Hepatocyte (in vitro differentiated cells): Measurements from ENCODE around the gene SDC4. TPM values are rescaled to one million over a fixed set of nuclear protein-coding genes. Genes with fewer than 3 reads are reported as not detected.

ENCODE experiments used
- DNase-seq: peaks from one replicate; pipeline ENCODE4 v3.0.0-alpha.2; 2016; ENCODE audit warnings: low spot score
- H2AFZ ChIP-seq: fragments of 200-600 bp; sonication (generic); 2 replicates; pipeline ENCODE4 v1.6.0; 2016; ENCODE audit warnings: antibody characterized with exemption, mild to moderate bottlenecking
- H3K27ac ChIP-seq: fragments of 200-600 bp; sonication (generic); 2 replicates; pipeline ENCODE4 v1.5.1; 2016; ENCODE audit warnings: mild to moderate bottlenecking
- H3K27me3 ChIP-seq: fragments of 200-600 bp; sonication (generic); 2 replicates; pipeline ENCODE4 v1.6.1; 2016
- H3K36me3 ChIP-seq: fragments of 200-600 bp; sonication (generic); replicated peaks from 2 replicates; pipeline ENCODE4 v1.5.1; 2016; ENCODE audit warnings: low read depth; ENCODE audit not compliant: insufficient read depth
- H3K4me1 ChIP-seq: fragments of 200-600 bp; sonication (generic); 2 replicates; pipeline ENCODE4 v1.5.1; 2016; ENCODE audit warnings: mild to moderate bottlenecking, moderate library complexity; ENCODE audit not compliant: insufficient read depth
- H3K4me2 ChIP-seq: fragments of 200-600 bp; sonication (generic); 2 replicates; pipeline ENCODE4 v1.6.0; 2016
- H3K4me3 ChIP-seq: fragments of 200-600 bp; sonication (generic); 2 replicates; pipeline ENCODE4 v1.5.1; 2016; ENCODE audit warnings: mild to moderate bottlenecking
- H3K79me2 ChIP-seq: fragments of 200-600 bp; sonication (generic); 2 replicates; pipeline ENCODE4 v1.6.0; 2017; ENCODE audit warnings: mild to moderate bottlenecking
- H3K9me2 ChIP-seq: fragments of 200-600 bp; sonication (generic); replicated peaks from 2 replicates; pipeline ENCODE4 v1.6.0; 2017; ENCODE audit warnings: mild to moderate bottlenecking; ENCODE audit not compliant: insufficient read depth
- H3K9me3 ChIP-seq: fragments of 200-600 bp; sonication (generic); 2 replicates; pipeline ENCODE4 v1.5.1; 2016; ENCODE audit warnings: low read depth, mild to moderate bottlenecking
- H4K20me1 ChIP-seq: fragments of 200-600 bp; sonication (generic); 2 replicates; pipeline ENCODE4 v1.6.0; 2016; ENCODE audit warnings: mild to moderate bottlenecking; ENCODE audit not compliant: insufficient read depth, poor library complexity, severe bottlenecking
- CTCF ChIP-seq: fragments of 200-600 bp; sonication (generic); IDR thresholded peaks from 2 replicates; pipeline ENCODE4 v1.5.1; 2016; ENCODE audit warnings: antibody characterized with exemption, mild to moderate bottlenecking; ENCODE audit not compliant: poor library complexity
- EZH2 ChIP-seq: fragments of 200-600 bp; sonication (generic); IDR thresholded peaks from 2 replicates; pipeline ENCODE4 v1.6.1; 2016; ENCODE audit warnings: antibody characterized with exemption, mild to moderate bottlenecking, borderline replicate concordance
- EZH2phosphoT487 ChIP-seq: fragments of 200-600 bp; sonication (generic); IDR thresholded peaks from one replicate; pipeline ENCODE4 v1.6.1; 2018; ENCODE audit warnings: antibody characterized with exemption, mild to moderate bottlenecking, low read depth, moderate library complexity; ENCODE audit not compliant: unreplicated experiment, severe bottlenecking
- WGBS: methylation state at CpG from one replicate; pipeline ENCODE4 v1.1.6; 2016; ENCODE audit warnings: low lambda C conversion rate; ENCODE audit errors: missing lambda C conversion rate; 5-methylcytosine and 5-hydroxymethylcytosine counted together
- polyA plus RNA-seq: library from polyadenylated mRNA; unstranded; fragments of >200 nt; fragmentation: Nextera tagmentation; extraction: Ambion mirVana; gene quantifications from 2 replicates; pipeline ENCODE4 v1.2.1, GENCODE V29; 2016
- total RNA-seq: library from RNA; depleted of rRNA; stranded (reverse); fragments of >200 nt; gene quantifications from 2 replicates; pipeline ENCODE4 v1.2.3, GENCODE V29; 2014

Gene SDC4
- total and polyA plus RNA-seq, 2 experiments from 2014 or later: 178 to 191 TPM

GRCh38 chr20:45313943-45314342 is 34.3 kb downstream of the SDC4 start:
- no peak overlapping the region for H2AFZ ChIP-seq
- no peak for TF ChIP-seq EZH2
- TF ChIP-seq CTCF: no peak
- TF ChIP-seq EZH2phosphoT487: no peak
- no peaks in the 10 kb centered on the region for H3K36me3 ChIP-seq
- no peak for DNase-seq
- H4K20me1 ChIP-seq: no peaks in the 10 kb centered on the region
- H3K79me2 ChIP-seq: no peaks in the 10 kb centered on the region
- H3K9me3 ChIP-seq: no peaks in the 10 kb centered on the region
- H3K4me3 ChIP-seq: no peak overlapping the region
- no peak overlapping the region for H3K27ac ChIP-seq
- H3K4me1 ChIP-seq: no peaks in the 10 kb centered on the region
- H3K9me2 ChIP-seq: no peaks in the 10 kb centered on the region
- 89% methylated on average over 11 of the region's 11 CpGs for WGBS
- no peaks in the 10 kb centered on the region for H3K27me3 ChIP-seq
- no peak overlapping the region for H3K4me2 ChIP-seq

GRCh38 chr20:45313065-45313695 is 35.0 kb downstream of the SDC4 start:
- Histone ChIP-seq H3K9me2 (no peaks in the 10 kb centered on the region), H3K4me2 (no peak overlapping the region), H3K4me1 (no peaks in the 10 kb centered on the region), H3K27ac (no peak overlapping the region), H3K36me3 (no peaks in the 10 kb centered on the region), H3K79me2 (no peaks in the 10 kb centered on the region), H3K27me3 (no peaks in the 10 kb centered on the region), H3K9me3 (no peaks in the 10 kb centered on the region), H4K20me1 (no peaks in the 10 kb centered on the region), H2AFZ (no peak overlapping the region), H3K4me3 (no peak overlapping the region)
- no peak for TF ChIP-seq EZH2
- no peak for TF ChIP-seq EZH2phosphoT487
- TF ChIP-seq CTCF: no peak
- no peak for DNase-seq
- WGBS: 96% methylated on average over 8 of the region's 8 CpGs

GRCh38 chr20:45312241-45312640 is 36.0 kb downstream of the SDC4 start:
- no peaks in the 10 kb centered on the region for H3K79me2 ChIP-seq
- no peak for DNase-seq
- no peaks in the 10 kb centered on the region for H4K20me1 ChIP-seq
- TF ChIP-seq EZH2phosphoT487 (no peak), EZH2 (no peak), CTCF (no peak)
- H3K9me3 ChIP-seq: no peaks in the 10 kb centered on the region
- H3K9me2 ChIP-seq: no peaks in the 10 kb centered on the region
- no peaks in the 10 kb centered on the region for H3K4me1 ChIP-seq
- WGBS: 84% methylated on average over 21 of the region's 21 CpGs
- no peak overlapping the region for H3K4me3 ChIP-seq
- H3K27me3 ChIP-seq: no peaks in the 10 kb centered on the region
- no peak overlapping the region for H3K4me2 ChIP-seq
- H3K36me3 ChIP-seq: no peaks in the 10 kb centered on the region
- H3K27ac ChIP-seq: no peak overlapping the region
- no peak overlapping the region for H2AFZ ChIP-seq
